NCI-H69 (cell line): Measurements from ENCODE around the gene REXO1.

Experiments used
- DNase-seq: peaks from one replicate; lab custom pipeline; 2025; lab: John Stamatoyannopoulos, UW

Gene REXO1

GRCh38 chr19:1849886-1850398 lies 1.7 kb upstream of the REXO1 start:
- no peak for DNase-seq

GRCh38 chr19:1849132-1849474 lies 820 bp upstream of the REXO1 start:
- no peak for DNase-seq

- DNase-seq: peak; percentile 32
These were observed 442 bp downstream of the REXO1 start for GRCh38 chr19:1847684-1848398.

GRCh38 chr19:1847348-1847683 lies 967 bp downstream of the REXO1 start:
- no peak for DNase-seq

GRCh38 chr19:1846517-1847204 lies 1.6 kb downstream of the REXO1 start:
- no peak for DNase-seq

GRCh38 chr19:1845642-1846041 lies 2.6 kb downstream of the REXO1 start:
- no peak for DNase-seq

- DNase-seq: no peak
These were observed 3.2 kb downstream of the REXO1 start for GRCh38 chr19:1845125-1845515.

- DNase-seq: no peak
These were observed 3.7 kb downstream of the REXO1 start for GRCh38 chr19:1844513-1845124.

GRCh38 chr19:1843646-1844394 lies 4.5 kb downstream of the REXO1 start:
- DNase-seq: no peak

- DNase-seq: no peak
These were observed 5.2 kb downstream of the REXO1 start for GRCh38 chr19:1843116-1843515.

- no peak for DNase-seq
These were observed 6.9 kb downstream of the REXO1 start for GRCh38 chr19:1841209-1841924.

- no peak for DNase-seq
These were observed 7.7 kb downstream of the REXO1 start for GRCh38 chr19:1840541-1841115.

GRCh38 chr19:1839658-1840540 lies 8.4 kb downstream of the REXO1 start:
- no peak for DNase-seq

- peak; percentile 14 for DNase-seq
These were observed 10.6 kb downstream of the REXO1 start for GRCh38 chr19:1837625-1838105.

- DNase-seq: no peak
These were observed 11.1 kb downstream of the REXO1 start for GRCh38 chr19:1837222-1837565.

GRCh38 chr19:1836458-1837221 lies 11.6 kb downstream of the REXO1 start:
- DNase-seq: no peak

- DNase-seq: no peak
These were observed 14.7 kb downstream of the REXO1 start for GRCh38 chr19:1833540-1833939.

GRCh38 chr19:1832046-1832663 lies 16.1 kb downstream of the REXO1 start:
- DNase-seq: no peak

GRCh38 chr19:1830978-1831377 lies 17.3 kb downstream of the REXO1 start:
- DNase-seq: no peak
